Chondrocyte (in vitro differentiated cells): ENCODE results near the gene C1QL2. TPM values are rescaled to one million over a fixed set of nuclear protein-coding genes. Genes with fewer than 3 reads are reported as not detected.

ENCODE experiments used
- DNase-seq: peaks from one replicate; pipeline ENCODE4 v3.0.0; 2021; ENCODE audit warnings: mixed read lengths, low spot score
- H3K27ac Mint-ChIP-seq: one replicate; pipeline ENCODE4 v1.8.0; 2021; ENCODE audit warnings: mild to moderate bottlenecking, moderate library complexity, mixed read lengths; ENCODE audit not compliant: unreplicated experiment
- H3K27me3 Mint-ChIP-seq: 2 replicates; pipeline ENCODE4 v1.8.0; 2021; ENCODE audit warnings: low read depth, mixed read lengths
- H3K36me3 Mint-ChIP-seq: 2 replicates; pipeline ENCODE4 v1.8.0; 2021; ENCODE audit warnings: low read depth, mixed read lengths
- H3K4me1 Mint-ChIP-seq: 2 replicates; pipeline ENCODE4 v1.8.0; 2021; ENCODE audit warnings: low read depth, mild to moderate bottlenecking, mixed read lengths
- H3K4me3 Mint-ChIP-seq: one replicate; pipeline ENCODE4 v1.8.0; 2021; ENCODE audit warnings: mild to moderate bottlenecking, moderate library complexity, mixed read lengths; ENCODE audit not compliant: unreplicated experiment
- H3K9me3 Mint-ChIP-seq: 2 replicates; pipeline ENCODE4 v1.8.0; 2021; ENCODE audit warnings: low read depth, mixed read lengths
- CTCF ChIP-seq: fragments of 200-600 bp; sonication (generic); IDR thresholded peaks from 2 replicates; pipeline ENCODE4 v1.5.0; 2021; ENCODE audit warnings: antibody characterized with exemption, mild to moderate bottlenecking, moderate library complexity
- total RNA-seq: library from RNA; stranded (reverse); gene quantifications from 3 replicates; pipeline ENCODE4 v1.2.1, GENCODE V29; 2021

Gene C1QL2
- total RNA-seq, 1 donor from 2014 or later: not detected

GRCh38 chr2:119174993-119175347 lies 16.4 kb upstream of the C1QL2 start:
- Mint-ChIP-seq H3K27me3 (peaks cover 7% of the 10 kb centered on the region), H3K27ac (no peak overlapping the region), H3K4me3 (no peak overlapping the region), H3K4me1 (peaks cover 10% of the 10 kb centered on the region), H3K36me3 (no peaks in the 10 kb centered on the region), H3K9me3 (no peaks in the 10 kb centered on the region)
- TF ChIP-seq CTCF: no peak
- no peak for DNase-seq

DNA sequence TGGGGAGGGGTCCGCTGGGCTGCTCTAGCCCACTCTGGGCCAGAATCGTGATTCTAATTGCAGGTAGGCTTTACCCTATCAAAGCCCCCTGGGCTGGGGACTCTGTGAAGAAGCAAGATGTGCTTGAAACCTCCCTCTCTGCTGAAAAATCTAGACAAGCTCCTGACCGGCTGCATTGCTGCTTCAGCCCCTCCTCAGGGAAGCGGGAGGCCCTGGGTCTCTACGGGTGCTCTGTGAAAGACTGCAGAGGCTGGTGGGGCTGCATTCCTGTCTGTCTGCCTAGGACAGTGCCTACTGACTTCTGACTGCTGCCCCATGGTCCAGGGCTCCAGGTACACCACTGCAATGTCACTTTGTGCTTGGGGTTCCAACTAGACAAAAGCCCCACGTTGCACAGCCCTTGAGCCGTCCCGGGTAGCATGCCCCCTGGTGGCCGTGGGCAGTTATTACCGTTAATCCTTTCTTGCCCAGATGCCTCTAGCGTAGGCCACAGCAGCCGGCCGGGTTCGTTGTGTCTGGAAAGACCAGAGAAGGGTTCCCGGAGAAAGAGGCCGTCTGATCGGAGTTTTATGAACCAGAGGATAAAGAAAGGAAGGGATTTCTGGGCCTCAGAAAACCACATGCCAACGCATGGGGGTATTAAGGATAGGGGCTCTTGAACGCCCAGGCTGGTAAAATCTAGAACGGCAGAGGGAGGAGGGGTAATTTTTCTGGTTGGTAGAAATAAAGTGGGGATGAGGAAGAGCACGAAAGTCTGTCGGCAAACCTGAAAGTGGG lies 15.9 kb upstream of the C1QL2 start:
- no peaks in the 10 kb centered on the region for H3K36me3 Mint-ChIP-seq
- no peak overlapping the region for H3K27ac Mint-ChIP-seq
- no peak for DNase-seq
- H3K4me1 Mint-ChIP-seq: peaks cover 4% of the 10 kb centered on the region
- no peak overlapping the region for H3K4me3 Mint-ChIP-seq
- peaks cover 12% of the 10 kb centered on the region for H3K27me3 Mint-ChIP-seq
- H3K9me3 Mint-ChIP-seq: no peaks in the 10 kb centered on the region
- peak; percentile 83 for TF ChIP-seq CTCF

GRCh38 chr2:119173556-119174060 lies 15.1 kb upstream of the C1QL2 start:
- no peak overlapping the region for H3K4me3 Mint-ChIP-seq
- peaks cover 18% of the 10 kb centered on the region for H3K27me3 Mint-ChIP-seq
- no peaks in the 10 kb centered on the region for H3K4me1 Mint-ChIP-seq
- no peak for TF ChIP-seq CTCF
- DNase-seq: no peak
- H3K36me3 Mint-ChIP-seq: no peaks in the 10 kb centered on the region
- no peak overlapping the region for H3K27ac Mint-ChIP-seq
- no peaks in the 10 kb centered on the region for H3K9me3 Mint-ChIP-seq

DNA sequence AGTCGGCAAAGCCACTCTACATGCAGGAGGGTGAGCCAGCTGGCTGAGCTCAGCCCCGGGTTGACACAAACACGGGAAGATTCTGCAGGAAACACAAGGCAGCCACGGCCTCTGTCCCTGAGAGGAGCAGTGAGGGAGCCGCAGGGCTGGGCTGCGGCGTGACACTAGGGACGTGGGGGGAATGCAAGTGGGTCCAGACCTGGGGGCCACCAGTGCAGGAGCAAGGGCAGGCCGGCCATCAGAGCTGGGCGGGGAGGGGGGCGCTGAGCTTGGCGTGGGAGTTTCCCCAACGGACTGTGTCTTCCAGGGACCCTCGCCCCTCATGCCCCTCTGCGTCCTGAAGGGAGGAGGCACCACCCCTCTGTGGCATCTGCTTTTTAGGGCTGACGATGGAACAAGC lies 12.0 kb upstream of the C1QL2 start:
- Mint-ChIP-seq H3K36me3 (no peaks in the 10 kb centered on the region), H3K27me3 (peaks cover 25% of the 10 kb centered on the region), H3K4me3 (no peak overlapping the region), H3K4me1 (no peaks in the 10 kb centered on the region), H3K27ac (no peak overlapping the region), H3K9me3 (no peaks in the 10 kb centered on the region)
- no peak for TF ChIP-seq CTCF
- no peak for DNase-seq

GRCh38 chr2:119169717-119170116 lies 11.2 kb upstream of the C1QL2 start:
- peaks cover 25% of the 10 kb centered on the region for H3K27me3 Mint-ChIP-seq
- no peak overlapping the region for H3K4me3 Mint-ChIP-seq
- H3K27ac Mint-ChIP-seq: no peak overlapping the region
- no peak for TF ChIP-seq CTCF
- no peaks in the 10 kb centered on the region for H3K36me3 Mint-ChIP-seq
- DNase-seq: no peak
- H3K9me3 Mint-ChIP-seq: no peaks in the 10 kb centered on the region
- H3K4me1 Mint-ChIP-seq: no peaks in the 10 kb centered on the region
